Retinal pigment epithelial cell (primary cell): ENCODE results near the gene ZDHHC4.

Experiments
- DNase-seq: peaks from one replicate; pipeline ENCODE4 v3.0.0-alpha.2; 2010; ENCODE audit warnings: low read depth
- H3K4me3 ChIP-seq: 2 replicates; pipeline ENCODE4 v1.5.1; 2011; ENCODE audit warnings: mild to moderate bottlenecking, low read length, control low read depth, moderate library complexity
- CTCF ChIP-seq: conservative IDR thresholded peaks from 2 replicates; pipeline ENCODE4 v1.5.1; 2011; ENCODE audit warnings: low read depth, low read length, control low read depth, inconsistent platforms

The ZDHHC4 gene

GRCh38 chr7:6590645-6591110 is 13.4 kb downstream of the ZDHHC4 start:
- no peak for TF ChIP-seq CTCF
- no peak for DNase-seq
- H3K4me3 ChIP-seq, result peak overlapping the region; percentile 78

- no peak overlapping the region for H3K4me3 ChIP-seq
- no peak for TF ChIP-seq CTCF
- no peak for DNase-seq
These were observed 22.8 kb downstream of the ZDHHC4 start for GRCh38 chr7:6600093-6600492.

- no peak overlapping the region for H3K4me3 ChIP-seq
- no peak for DNase-seq
- TF ChIP-seq CTCF, result no peak
These were observed 27.2 kb downstream of the ZDHHC4 start for GRCh38 chr7:6604458-6604857.

- no peak overlapping the region for H3K4me3 ChIP-seq
- no peak for TF ChIP-seq CTCF
- no peak for DNase-seq
These were observed 29.8 kb downstream of the ZDHHC4 start for GRCh38 chr7:6606866-6607583.

GRCh38 chr7:6607651-6608051 is 30.4 kb downstream of the ZDHHC4 start:
- no peak overlapping the region for H3K4me3 ChIP-seq
- DNase-seq, result no peak
- no peak for TF ChIP-seq CTCF

- no peak overlapping the region for H3K4me3 ChIP-seq
- DNase-seq, result no peak
- TF ChIP-seq CTCF, result no peak
These were observed 30.8 kb downstream of the ZDHHC4 start for GRCh38 chr7:6608081-6608480.

- TF ChIP-seq CTCF, result no peak
- no peak overlapping the region for H3K4me3 ChIP-seq
- no peak for DNase-seq
These were observed 31.5 kb downstream of the ZDHHC4 start for GRCh38 chr7:6608794-6609193.
